GM12872 (cell line): ENCODE results near the gene LYSMD3.

ENCODE experiments used
- CTCF ChIP-seq: IDR thresholded peaks from 3 replicates; pipeline ENCODE4 v1.5.1; 2011; ENCODE audit warnings: low read depth, mild to moderate bottlenecking, low read length, moderate library complexity; ENCODE audit not compliant: insufficient read depth

The LYSMD3 gene

GRCh38 chr5:90562341-90562740 is 33.0 kb upstream of the LYSMD3 start:
- TF ChIP-seq CTCF = no peak

- TF ChIP-seq CTCF = no peak
Measured at GRCh38 chr5:90561766-90562165, 32.4 kb upstream of the LYSMD3 start.

- no peak for TF ChIP-seq CTCF
Measured at GRCh38 chr5:90560771-90561170, 31.4 kb upstream of the LYSMD3 start.

- TF ChIP-seq CTCF = no peak
Measured at GRCh38 chr5:90558344-90559192, 29.2 kb upstream of the LYSMD3 start, which contains the start of gene ADGRV1. ADGRV1 (plus strand) TSS chr5:90558797; CDS start chr5:90558896, 99 bp downstream.

- no peak for TF ChIP-seq CTCF
Measured at GRCh38 chr5:90557871-90558270, 28.5 kb upstream of the LYSMD3 start.

GRCh38 chr5:90557391-90557790 is 28.0 kb upstream of the LYSMD3 start:
- TF ChIP-seq CTCF = no peak

- TF ChIP-seq CTCF = no peak
Measured at GRCh38 chr5:90555666-90556065, 26.3 kb upstream of the LYSMD3 start.
